Left renal cortex interstitium (tissue), 4 donors: ENCODE data around the gene MBNL2. TPM values are rescaled to one million over a fixed set of nuclear protein-coding genes. Genes with fewer than 3 reads are reported as not detected.

Source experiments
- DNase-seq, 4 donors: peaks; one replicate each; pipeline ENCODE4 v3.0.0-alpha.2; 2013; ENCODE audit warnings: low read depth in 4 of 4, low spot score in 2 of 4, missing footprints in 1 of 4
- polyA plus RNA-seq, 4 donors: library from polyadenylated mRNA; unstranded; fragments of 120-200 nt; gene quantifications; one replicate each; pipeline ENCODE4 v1.2.1, GENCODE V29; 2013; ENCODE audit not compliant: insufficient read length in 4 of 4

The MBNL2 gene
- polyA plus RNA-seq, 4 donors = 59.5 to 68.6 (median 62.5) TPM

- DNase-seq = no peak
Observed at GRCh38 chr13:97395447-97396136, 173.5 kb downstream of the MBNL2 start.

GRCh38 chr13:97397267-97397666, 175.1 kb downstream of the MBNL2 start:
- DNase-seq = no peak

- DNase-seq = no peak
Observed at GRCh38 chr13:97401421-97401820, 179.3 kb downstream of the MBNL2 start.

DNA sequence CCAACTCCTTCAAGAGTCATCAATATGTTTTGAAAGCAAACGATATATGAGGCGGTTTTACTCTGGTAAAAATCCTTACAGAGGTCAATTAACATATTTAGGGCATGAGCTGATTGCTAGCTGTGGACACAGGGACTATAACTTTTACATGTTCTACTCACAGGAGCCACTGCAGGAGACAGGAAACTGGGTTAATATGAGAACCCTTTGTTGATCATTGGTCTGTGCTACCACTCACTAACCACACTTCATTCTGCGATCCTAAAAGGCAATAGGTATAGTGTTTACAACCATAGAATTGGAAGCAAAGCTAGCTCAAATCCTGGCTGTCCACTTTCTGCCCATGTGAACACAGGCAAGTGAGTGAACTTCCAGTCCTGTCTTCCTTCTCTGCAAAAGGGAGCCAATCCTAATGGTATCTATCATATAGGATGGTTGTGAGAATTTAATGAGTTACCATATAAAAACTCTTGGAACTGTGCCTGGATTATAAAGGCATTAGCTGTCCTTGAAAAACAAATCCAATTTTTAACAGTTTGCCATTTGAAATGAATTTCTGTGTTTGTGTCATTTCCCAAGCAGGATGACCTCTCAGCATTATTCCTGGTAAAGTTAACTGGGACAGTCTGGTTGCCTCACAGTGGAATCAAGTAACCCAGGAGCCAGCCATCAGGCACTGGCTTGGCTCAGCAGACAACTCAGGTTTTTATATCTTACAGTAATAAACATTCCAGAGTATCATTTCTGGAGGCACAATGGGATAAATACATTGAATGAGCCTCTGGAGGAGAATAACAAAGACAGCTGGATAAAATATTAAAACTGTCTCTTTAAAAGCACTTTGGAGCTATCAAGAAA, 182.0 kb downstream of the MBNL2 start:
- DNase-seq = no peak

GRCh38 chr13:97407540-97407939, 185.4 kb downstream of the MBNL2 start:
- DNase-seq = no peak

DNA sequence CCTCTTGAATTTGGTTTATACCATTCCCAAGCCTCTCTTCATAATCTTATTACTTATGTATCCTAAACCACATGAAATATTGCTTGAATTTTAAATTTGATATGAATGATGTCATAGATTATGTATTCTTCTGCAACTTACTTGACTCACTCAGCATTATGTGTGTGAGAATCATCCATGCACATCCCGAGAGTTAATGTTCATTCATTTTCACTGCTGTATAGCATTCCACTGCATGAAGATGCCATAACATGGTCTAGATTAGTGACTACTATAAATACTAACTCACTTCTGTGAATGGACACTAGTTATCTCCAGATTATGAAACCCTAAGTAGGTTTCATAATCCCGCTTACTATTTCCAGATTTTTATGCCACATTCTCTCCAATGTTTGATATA, 186.8 kb downstream of the MBNL2 start:
- no peak for DNase-seq

DNA sequence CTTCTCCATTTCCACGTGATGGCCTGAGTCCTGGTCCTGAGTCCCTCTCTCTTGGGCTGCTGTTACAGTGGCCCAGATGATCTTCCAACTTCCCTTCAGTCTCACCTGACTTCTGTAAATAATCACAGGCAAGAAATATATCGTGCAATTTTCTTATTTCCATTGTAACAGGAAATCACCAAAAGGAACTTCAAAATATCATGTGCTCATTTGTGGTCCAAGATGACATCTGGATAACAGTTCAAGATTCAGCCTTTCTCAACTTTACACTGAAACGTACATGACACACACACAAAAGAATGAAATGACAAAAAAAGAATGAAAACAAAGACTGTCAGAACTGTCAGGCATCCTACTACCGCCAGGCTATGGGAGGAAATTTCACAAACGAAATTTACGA, 189.9 kb downstream of the MBNL2 start:
- no peak for DNase-seq

DNA sequence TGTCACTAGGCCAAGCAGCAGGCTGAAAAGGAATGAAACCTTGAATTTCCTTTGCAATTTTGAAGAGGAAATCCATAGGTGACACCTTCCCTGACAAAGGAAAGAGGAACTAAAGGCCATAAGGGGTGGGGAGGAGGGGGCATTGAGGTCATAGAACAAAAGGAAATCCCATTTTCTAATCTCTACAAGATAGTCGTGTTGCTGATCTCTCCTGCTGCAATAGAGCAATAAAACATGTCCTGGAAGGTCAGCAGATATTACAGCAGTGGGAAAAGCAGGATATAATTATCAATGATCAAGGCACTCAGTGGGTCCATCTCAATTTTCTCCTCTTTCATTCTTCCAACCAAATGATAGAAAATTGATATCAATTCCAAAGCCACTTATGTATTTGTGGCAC, 191.6 kb downstream of the MBNL2 start:
- no peak for DNase-seq

DNA sequence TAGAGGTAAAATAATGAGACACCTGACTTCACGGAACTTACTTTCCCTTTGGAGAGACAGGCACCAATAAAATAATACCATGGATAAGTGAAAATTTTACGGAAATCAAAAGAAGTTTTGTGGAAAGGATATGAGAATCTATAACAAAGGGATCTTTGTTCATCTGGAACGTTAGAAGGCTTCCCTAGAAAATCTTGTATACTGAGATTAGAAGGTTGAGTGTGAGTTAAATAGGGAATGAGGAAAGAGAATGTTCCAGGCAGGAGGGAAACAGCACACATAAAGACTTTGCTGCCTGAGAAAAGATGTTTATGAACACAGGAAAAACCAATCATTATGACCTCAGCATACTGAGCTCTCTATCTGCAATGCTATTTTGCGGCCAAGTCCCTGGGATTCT, 192.3 kb downstream of the MBNL2 start:
- no peak for DNase-seq

DNA sequence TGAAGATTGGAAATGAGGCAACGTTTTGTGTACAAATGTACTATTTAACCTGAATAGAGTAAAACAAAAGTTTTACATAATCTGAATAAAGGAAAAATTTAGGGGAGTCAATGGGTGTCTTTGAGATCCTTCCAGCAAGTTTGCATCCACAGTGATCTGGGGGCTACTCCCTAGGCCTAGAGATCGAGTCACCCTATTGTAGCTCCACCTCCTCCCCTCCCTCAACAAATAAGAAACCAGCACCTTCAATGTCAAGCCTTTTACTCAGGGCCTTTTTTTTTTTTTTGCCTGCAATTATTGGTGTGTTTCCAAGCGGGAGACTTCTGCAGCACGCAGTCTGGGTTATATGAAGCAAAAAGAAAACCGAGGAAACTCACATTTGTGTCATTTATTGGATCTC, 195.6 kb downstream of the MBNL2 start:
- no peak for DNase-seq

DNA sequence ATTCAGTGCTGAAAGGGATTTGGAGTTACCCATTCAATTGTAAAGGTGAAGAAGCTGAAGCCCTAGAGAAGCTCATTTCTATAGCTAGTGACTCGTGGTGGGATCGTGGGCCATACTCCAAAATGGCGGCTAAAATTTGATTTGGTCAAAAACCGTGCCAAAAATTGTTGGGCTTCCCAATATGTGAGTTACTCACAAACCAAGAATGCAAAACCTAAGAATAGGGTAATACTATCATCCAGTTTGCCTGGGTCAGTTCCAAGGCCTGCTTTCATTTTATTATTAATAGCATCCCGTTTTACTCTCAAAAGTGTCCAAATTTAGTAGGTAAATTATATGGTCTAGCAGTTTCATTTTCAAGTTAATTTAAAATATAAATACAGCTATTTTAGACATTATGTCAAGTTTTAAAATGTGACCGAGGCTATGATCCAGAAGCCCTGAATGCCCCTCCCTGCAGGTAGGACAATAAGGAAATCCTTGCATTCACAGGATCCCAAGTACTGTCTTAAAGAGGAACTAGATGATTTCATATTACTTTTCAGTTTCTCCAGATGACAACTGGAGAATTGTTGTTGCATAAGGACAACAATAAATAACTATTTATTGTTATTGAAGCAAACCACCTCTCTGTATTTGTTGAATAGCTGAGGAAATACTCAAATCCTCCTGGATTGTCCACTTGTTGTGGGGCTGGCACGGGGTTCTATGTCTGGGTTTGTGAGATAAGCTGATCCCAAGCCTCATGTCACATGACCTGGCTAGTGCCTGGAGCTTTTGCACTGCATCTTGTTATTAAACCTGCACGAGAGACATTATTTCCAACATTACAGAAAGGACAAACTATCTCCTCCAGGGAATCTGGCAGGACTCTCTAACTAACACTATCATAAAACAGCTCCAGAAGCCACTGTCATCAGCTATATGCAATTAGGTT, 200.3 kb downstream of the MBNL2 start:
- no peak for DNase-seq

DNA sequence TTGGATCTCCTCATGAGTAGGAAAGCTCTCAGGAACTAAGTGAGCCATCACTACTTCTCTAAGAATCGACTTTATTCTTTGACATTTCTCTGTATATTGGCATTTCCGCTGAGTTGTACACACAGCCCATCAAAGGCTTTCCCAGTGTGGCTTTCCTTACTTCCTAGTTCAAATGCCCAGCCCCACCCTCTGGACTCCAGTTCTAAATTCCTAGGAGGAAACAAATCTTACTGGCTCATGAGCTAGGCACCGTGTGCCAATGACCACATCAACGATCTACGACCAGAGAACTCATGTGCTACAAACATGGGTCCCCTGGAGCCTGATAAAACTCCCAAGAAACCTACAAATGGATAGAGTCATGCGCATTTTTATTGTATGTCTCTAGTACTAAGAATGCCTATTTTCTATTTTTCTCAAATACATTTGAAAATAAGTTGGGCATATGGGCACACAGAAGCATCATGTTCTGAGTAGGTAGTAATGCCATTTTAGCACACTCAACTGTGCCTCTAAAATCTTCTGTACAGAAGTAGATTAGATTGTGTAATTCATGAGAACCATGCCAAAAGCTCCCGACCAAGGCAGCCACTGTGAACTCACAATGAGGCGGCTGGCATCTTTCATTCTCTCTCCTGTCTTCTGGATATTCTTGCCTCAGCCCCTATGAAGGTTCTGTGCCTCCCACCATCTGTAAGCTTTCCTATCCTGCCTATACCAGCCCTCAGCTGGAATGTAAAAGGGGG, 201.3 kb downstream of the MBNL2 start:
- no peak for DNase-seq

DNA sequence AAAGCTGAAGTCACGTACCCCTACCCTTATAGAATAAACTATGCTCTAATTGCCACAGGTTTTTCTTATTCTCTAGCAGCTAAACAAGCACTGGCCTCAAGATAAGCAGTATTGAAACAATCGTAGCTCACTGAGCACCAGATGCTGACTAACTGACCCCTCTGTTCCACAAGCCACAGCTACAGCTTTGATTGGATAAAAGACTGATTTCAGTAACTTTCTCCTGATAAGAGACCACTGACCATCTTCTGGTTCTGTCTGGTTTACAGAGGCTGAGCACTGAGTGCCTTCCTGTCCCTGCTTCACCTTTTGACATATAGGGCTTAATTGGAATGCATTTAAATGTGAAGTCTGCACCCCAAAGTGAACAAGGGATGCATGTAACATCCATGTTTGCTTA, 203.5 kb downstream of the MBNL2 start:
- no peak for DNase-seq

DNA sequence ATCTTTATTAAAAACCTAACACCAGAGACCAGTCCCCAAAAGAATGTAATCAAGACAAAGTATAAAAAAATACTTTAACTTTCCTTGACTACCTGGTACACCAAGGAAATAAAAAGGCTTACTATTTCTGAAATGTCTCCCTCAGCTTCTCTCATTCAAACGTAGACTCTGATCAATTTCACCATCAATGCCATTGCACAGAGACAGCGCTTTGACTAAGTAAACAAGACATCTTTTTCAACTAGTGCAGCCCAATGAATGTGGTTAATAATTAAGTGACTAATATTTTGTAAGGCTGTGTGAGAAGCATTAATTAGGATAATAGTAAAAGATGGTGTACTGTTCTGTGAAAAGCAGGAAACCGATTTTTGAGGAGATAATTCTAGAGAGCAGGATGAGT, 204.6 kb downstream of the MBNL2 start:
- no peak for DNase-seq

GRCh38 chr13:97429681-97430081, 207.5 kb downstream of the MBNL2 start:
- DNase-seq = no peak

DNA sequence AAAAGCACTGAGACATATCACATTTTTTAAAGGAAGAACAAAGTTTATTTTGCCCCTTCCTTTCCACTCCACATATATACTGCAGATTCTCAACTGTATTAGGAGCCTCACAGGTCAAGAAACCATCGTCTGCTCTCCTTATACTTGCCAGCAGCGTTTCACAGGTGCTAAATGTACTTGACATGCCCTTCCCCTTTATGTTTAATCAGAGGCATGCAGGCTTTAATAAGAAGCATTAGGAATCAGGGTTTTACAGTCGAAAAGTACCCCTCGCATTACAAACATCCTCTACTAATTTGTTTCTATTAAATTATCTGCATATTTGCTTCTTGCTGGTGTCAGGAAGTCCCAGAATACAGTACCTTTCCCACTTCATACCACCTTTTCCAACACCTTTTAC, 208.2 kb downstream of the MBNL2 start:
- DNase-seq = no peak

DNA sequence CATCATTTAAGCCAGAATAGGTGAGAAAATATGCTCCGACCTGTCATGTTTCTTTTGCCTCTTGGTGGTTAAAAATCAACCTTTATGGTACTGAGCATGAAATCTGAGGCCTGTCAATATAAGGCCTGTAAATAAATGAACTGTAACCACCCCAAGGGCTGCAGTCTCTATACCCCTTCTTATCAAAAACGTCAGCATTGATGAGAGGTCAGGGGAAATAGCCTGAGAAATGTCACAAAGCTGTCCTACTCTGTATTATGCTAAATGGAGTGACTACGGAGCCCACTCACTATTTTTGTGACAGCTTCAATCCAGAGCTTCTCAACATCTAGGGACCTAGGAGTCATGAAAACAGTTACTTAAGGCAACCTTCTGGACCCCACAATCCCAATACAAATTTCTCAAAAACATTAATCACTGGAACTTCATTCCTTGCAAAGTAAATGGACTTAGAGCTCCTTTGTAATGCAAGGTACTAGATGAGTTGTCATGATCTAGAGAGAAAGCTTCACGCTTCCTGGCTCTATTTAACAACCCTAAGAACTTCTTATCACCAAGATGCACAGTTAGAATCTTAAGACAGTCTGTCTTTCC, 209.1 kb downstream of the MBNL2 start:
- no peak for DNase-seq

GRCh38 chr13:97432232-97432916, 210.2 kb downstream of the MBNL2 start:
- DNase-seq = no peak
